Mucosa of descending colon (tissue), 3 donors: ENCODE measurements around the gene APRT. TPM values are rescaled to one million over a fixed set of nuclear protein-coding genes. Genes with fewer than 3 reads are reported as not detected.
"Not testable (repeated sequence)": the region's sequence is repeated elsewhere in the genome, so short reads cannot be mapped to it uniquely, and the experiment has no call there.

Experiments used
- ATAC-seq: fragments of 200-7000 bp; cut with Tn5 transposase; one replicate; pipeline ENCODE4 v1.9.1; 2020; ENCODE audit warnings: mild to moderate bottlenecking, moderate library complexity
- DNase-seq, 3 donors: peaks; one replicate each; pipeline ENCODE4 v3.0.0-alpha.2; 2020
- H3K36me3 ChIP-seq: fragments of 200-600 bp; one replicate; pipeline ENCODE4 v1.8.0; 2021; ENCODE audit warnings: low read depth, mild to moderate bottlenecking
- H3K4me1 ChIP-seq: fragments of 200-600 bp; one replicate; pipeline ENCODE4 v1.8.0; 2021; ENCODE audit warnings: low read depth, mild to moderate bottlenecking
- H3K4me3 ChIP-seq: fragments of 200-600 bp; one replicate; pipeline ENCODE4 v1.8.0; 2021; ENCODE audit warnings: mild to moderate bottlenecking
- H3K9me3 ChIP-seq: fragments of 200-600 bp; one replicate; pipeline ENCODE4 v1.8.0; 2021; ENCODE audit warnings: mild to moderate bottlenecking
- CTCF ChIP-seq: fragments of 200-600 bp; IDR thresholded peaks from one replicate; pipeline ENCODE4 v1.8.0; 2022; ENCODE audit warnings: antibody characterized with exemption, mild to moderate bottlenecking
- intact Hi-C, 2 donors: fragments of 100-400 bp; cut with DNase I in 1 of 2; cut with micrococcal nuclease in 1 of 2; formaldehyde crosslinking; loops; one replicate each; pipeline versions ENCODE4 v1.11.0 to v1.11.1; 2022; cut with DNase I, micrococcal nuclease
- total RNA-seq, 3 donors: library from RNA; stranded (reverse); fragmentation: NEBNext Ultra II Directional in 2 of 3; extraction: Animal tissue kit (Norgen Biotek cat#: 25700) in 2 of 3; gene quantifications; one replicate each; pipeline versions ENCODE4 v1.2.1 to v1.2.4, GENCODE V29; 2021 to 2023
- donor health status: DM: no; HTN: no; CAD: no; lungs with moderate emphysema.
- donor health status: DM: no; HTN: no; CAD: no.
- donor health status: DM: no; HTN: yes; CAD: no.

The APRT gene
- total RNA-seq, 3 donors from 2014 or later: 76.5 to 185 (median 113) TPM

- no peak for TF ChIP-seq CTCF
- peak; percentile 13 for ATAC-seq
- peak in 2 of 3 donors; percentile 69 to 80 for DNase-seq
- Histone ChIP-seq H3K9me3 (no peaks in the 10 kb centered on the region), H3K4me1 (peaks cover 55% of the 10 kb centered on the region), H3K4me3 (no peak overlapping the region), H3K36me3 (no peaks in the 10 kb centered on the region)
- intact Hi-C loops: no loop called here
Observed at GRCh38 chr16:88773812-88774291, 37.9 kb downstream of the APRT start.

GRCh38 chr16:88772871-88773811 is 38.6 kb downstream of the APRT start:
- no peaks in the 10 kb centered on the region for H3K9me3 ChIP-seq
- ATAC-seq (no peak), DNase-seq (peak in 1 of 3 donors; percentile 67)
- intact Hi-C loops: no loop called here
- peaks cover 57% of the 10 kb centered on the region for H3K4me1 ChIP-seq
- H3K36me3 ChIP-seq: no peaks in the 10 kb centered on the region
- TF ChIP-seq CTCF: no peak
- no peak overlapping the region for H3K4me3 ChIP-seq

GRCh38 chr16:88771781-88772180 is 39.9 kb downstream of the APRT start:
- H3K4me3 ChIP-seq, DNase-seq, H3K36me3 ChIP-seq, intact Hi-C loops, ATAC-seq, H3K9me3 ChIP-seq: not testable (repeated sequence)
- peaks cover 64% of the 10 kb centered on the region for H3K4me1 ChIP-seq

GRCh38 chr16:88771294-88771772 is 40.4 kb downstream of the APRT start:
- no peak overlapping the region for H3K4me3 ChIP-seq
- intact Hi-C loops: no loop called here
- no peak for TF ChIP-seq CTCF
- ATAC-seq (no peak), DNase-seq (peak in 1 of 3 donors; percentile 47)
- H3K4me1 ChIP-seq: peaks cover 64% of the 10 kb centered on the region
- H3K36me3 ChIP-seq: no peaks in the 10 kb centered on the region
- no peaks in the 10 kb centered on the region for H3K9me3 ChIP-seq

- Histone ChIP-seq H3K36me3 (no peaks in the 10 kb centered on the region), H3K4me1 (peaks cover 64% of the 10 kb centered on the region), H3K9me3 (no peaks in the 10 kb centered on the region), H3K4me3 (no peak overlapping the region)
- TF ChIP-seq CTCF: no peak
- intact Hi-C loops: no loop called here
- peak; percentile 71 to 85 (median 79) for DNase-seq
- ATAC-seq: peak; percentile 74
Observed at GRCh38 chr16:88770461-88771293, 41.1 kb downstream of the APRT start.
